NCI-H2171 treated with DMSO at 0.1 percent for 48 hours (cell line): ENCODE measurements around the gene NFE2L3.
"Not testable (repeated sequence)": the region's sequence is repeated elsewhere in the genome, so short reads cannot be mapped to it uniquely, and the experiment has no call there.

Source experiments
- DNase-seq: peaks from one replicate; lab custom pipeline; 2025; lab: John Stamatoyannopoulos, UW

Gene NFE2L3

GRCh38 chr7:26147030-26147429 lies 5.0 kb upstream of the NFE2L3 start:
- DNase-seq: no peak

- not testable (repeated sequence) for DNase-seq
Measured at GRCh38 chr7:26147646-26148306, 4.2 kb upstream of the NFE2L3 start.

GRCh38 chr7:26148307-26148700 lies 3.7 kb upstream of the NFE2L3 start:
- not testable (repeated sequence) for DNase-seq

GRCh38 chr7:26149391-26149977 lies 2.5 kb upstream of the NFE2L3 start:
- DNase-seq: no peak

- peak; percentile 11 for DNase-seq
Measured at GRCh38 chr7:26151096-26151495, 902 bp upstream of the NFE2L3 start.

- no peak for DNase-seq
Measured at GRCh38 chr7:26151650-26151952, 397 bp upstream of the NFE2L3 start.

- not testable (repeated sequence) for DNase-seq
Measured at GRCh38 chr7:26152782-26153240, 813 bp downstream of the NFE2L3 start.

- no peak for DNase-seq
Measured at GRCh38 chr7:26153241-26153822, 1.3 kb downstream of the NFE2L3 start.

GRCh38 chr7:26153823-26154783 lies 2.1 kb downstream of the NFE2L3 start:
- no peak for DNase-seq

GRCh38 chr7:26155531-26156375 lies 3.8 kb downstream of the NFE2L3 start:
- no peak for DNase-seq

GRCh38 chr7:26156451-26157420 lies 4.7 kb downstream of the NFE2L3 start:
- DNase-seq: no peak

GRCh38 chr7:26157520-26158105 lies 5.6 kb downstream of the NFE2L3 start:
- DNase-seq: no peak

GRCh38 chr7:26159243-26159642 lies 7.2 kb downstream of the NFE2L3 start:
- no peak for DNase-seq

GRCh38 chr7:26160896-26161295 lies 8.9 kb downstream of the NFE2L3 start:
- no peak for DNase-seq

- DNase-seq: no peak
Measured at GRCh38 chr7:26162431-26162830, 10.4 kb downstream of the NFE2L3 start.

GRCh38 chr7:26163804-26164203 lies 11.8 kb downstream of the NFE2L3 start:
- DNase-seq: not testable (repeated sequence)

GRCh38 chr7:26165950-26166683 lies 14.1 kb downstream of the NFE2L3 start:
- DNase-seq: no peak

GRCh38 chr7:26166684-26167266 lies 14.8 kb downstream of the NFE2L3 start:
- DNase-seq: no peak
